HG02642 (cell line): ENCODE results near the gene CAMK4.
"Not testable (repeated sequence)": the region's sequence is repeated elsewhere in the genome, so short reads cannot be mapped to it uniquely, and the experiment has no call there.

ENCODE experiments used
- ATAC-seq: cut with Tn5 transposase; IDR thresholded peaks from one replicate; pipeline ENCODE4 v1.9.1; 2021; ENCODE audit warnings: mild to moderate bottlenecking; ENCODE audit not compliant: unreplicated experiment, poor library complexity

The CAMK4 gene

DNA sequence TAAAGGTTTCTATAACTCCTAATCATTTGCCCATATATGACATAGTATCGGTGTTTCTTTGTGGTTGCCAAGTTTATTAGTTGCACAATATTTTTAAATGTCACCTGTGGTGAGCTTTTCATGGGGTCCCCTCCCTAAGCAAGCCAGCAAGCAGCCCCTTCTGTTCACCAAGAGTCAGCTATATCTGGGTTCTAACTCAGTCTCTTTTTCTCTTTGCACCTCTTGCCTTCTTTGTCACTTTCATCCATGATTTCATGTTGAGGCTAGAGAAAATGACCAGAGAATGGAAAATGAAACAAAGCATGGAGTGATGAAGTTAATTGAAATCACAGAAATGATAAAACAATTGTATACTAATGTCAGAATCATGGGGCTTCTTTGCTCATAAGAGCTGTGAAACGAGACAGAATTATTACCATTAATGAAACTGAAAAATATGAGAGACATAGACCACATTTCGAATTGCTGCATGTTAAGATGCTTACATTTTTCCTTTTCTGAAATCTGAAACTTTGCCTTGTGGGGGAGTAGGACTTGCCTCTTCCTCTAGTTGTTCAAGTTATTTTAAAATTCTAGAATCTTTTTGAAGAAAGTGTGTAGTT, 75.7 kb downstream of the CAMK4 start:
- ATAC-seq = no peak

DNA sequence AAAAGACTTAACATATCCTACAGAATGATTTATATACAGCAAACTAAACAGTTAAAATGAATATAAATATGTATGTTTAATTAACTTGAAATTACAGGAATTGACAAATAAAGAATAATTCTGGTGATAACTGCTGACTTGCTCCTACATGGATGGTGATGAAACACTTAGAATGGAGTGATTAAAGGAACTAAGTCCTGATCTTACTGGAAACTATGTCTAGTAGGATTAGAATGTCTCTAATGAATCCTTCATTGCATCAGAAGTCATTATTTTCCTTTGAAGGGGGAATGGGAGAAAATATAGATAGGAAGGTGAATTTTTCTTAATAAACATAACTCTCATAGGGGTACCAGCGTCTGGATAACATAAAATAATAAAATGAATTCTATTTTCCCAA, 77.1 kb downstream of the CAMK4 start:
- no peak for ATAC-seq

DNA sequence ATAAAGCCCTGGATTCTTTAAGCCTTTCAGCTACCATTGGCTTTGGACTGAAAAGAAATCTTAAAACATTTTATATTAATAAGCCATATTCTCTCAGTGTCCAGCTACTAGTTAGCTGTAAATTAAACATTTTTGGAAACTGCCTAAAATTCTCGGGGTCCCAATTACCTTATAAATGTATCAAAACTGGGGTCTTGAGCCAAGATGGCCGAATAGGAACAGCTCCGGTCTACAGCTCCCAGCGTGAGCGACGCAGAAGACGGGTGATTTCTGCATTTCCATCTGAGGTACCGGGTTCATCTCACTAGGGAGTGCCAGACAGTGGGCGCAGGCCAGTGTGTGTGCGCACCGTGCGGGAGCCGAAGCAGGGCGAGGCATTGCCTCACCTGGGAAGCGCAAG, 77.9 kb downstream of the CAMK4 start:
- ATAC-seq = not testable (repeated sequence)

DNA sequence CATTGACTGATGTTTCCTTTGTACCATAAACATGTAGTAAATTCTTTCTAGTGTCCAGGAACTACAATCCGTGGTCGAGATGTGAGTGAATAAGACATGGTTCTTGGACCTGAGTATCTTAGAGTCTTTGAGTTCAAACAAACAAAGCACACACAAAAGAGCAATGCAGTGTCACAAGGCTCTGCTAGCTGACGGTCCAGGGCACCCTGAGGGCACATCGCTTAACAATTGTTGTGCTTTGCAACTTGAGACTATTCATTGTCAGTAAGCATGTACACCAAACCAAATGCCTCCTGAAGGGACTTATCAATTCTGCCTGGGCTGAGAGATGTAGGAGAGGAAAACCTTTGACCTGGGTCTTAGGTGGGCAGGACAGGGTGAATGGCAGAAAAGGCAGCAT, 84.8 kb downstream of the CAMK4 start:
- ATAC-seq = no peak

DNA sequence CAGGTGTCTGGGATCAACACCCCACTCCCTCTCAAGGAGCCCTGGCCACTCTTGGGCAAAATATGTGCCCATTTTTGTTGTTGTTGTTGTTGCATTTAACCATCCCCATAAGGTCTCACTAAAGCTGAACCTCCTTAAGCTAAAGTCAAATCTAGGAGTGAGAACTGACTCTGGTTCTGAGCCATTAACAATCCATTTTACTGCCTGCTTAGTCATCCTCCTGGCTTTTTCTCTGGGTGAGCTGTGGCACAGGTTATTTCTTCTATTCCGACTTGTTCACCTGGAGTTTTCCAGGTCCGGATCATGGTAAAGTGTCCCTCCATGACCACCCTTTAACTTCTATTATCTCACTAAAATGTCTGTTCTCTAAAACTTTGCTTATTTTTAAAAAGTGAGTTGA, 85.2 kb downstream of the CAMK4 start:
- no peak for ATAC-seq

DNA sequence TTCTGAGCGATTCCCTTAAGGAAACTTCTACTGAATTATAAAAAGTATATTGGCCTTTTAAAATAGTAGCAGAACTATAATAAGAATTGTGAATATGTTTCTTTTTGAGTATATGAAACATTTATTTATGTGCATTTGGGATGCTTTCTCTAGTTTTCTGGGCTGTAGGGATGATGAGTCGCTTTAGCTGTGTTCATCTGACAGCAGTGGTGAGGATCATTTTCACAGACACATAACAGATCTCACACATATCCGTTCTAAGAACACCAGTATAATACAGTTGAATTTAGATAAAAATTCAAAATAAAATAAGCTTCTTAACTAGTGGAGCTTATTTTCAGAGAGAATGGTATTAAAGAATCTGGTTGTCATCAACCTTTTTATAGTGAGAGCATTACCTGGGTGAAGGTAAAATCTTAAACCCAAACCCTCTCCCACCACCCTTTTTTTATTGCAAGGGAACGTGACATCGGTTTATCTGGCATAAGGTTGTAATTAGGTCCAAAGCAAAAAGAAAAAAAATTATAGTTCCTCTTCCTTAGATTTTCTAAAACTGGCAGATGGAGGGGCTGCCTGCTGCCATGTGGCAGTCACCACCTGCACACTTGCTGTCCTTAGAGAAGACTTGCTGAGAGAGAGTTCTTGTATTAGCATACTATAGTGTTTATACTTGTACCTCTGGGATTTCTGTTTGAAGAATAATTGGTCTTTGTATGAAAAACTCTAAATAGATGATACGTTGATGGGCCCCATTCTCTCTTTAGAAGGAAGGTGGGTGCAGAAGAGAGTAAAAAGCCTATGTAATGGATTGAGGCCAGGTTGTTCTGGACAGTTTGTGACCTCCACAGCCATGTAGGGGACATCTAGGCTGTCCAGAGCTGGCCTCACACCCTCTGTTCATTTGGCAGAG, 86.8 kb downstream of the CAMK4 start:
- no peak for ATAC-seq

DNA sequence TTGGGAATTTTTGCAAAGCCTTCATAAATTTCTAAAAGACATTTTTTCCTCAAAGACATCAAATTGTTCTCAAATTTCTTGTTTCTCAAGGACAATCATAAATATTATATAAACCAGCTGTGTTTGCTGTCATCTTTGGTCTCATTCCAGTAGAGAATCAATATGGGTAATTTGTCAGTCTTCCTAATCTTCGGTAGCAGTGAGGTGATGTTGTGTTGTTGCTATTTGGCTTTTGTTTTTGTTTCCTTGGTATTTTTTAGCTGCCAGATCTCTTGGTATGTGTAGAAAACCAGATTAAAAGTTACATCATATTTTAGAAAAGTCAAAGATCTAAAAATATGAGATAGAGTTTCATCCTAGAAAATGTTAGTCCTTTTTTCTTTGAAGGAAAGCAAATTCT, 87.5 kb downstream of the CAMK4 start:
- no peak for ATAC-seq

DNA sequence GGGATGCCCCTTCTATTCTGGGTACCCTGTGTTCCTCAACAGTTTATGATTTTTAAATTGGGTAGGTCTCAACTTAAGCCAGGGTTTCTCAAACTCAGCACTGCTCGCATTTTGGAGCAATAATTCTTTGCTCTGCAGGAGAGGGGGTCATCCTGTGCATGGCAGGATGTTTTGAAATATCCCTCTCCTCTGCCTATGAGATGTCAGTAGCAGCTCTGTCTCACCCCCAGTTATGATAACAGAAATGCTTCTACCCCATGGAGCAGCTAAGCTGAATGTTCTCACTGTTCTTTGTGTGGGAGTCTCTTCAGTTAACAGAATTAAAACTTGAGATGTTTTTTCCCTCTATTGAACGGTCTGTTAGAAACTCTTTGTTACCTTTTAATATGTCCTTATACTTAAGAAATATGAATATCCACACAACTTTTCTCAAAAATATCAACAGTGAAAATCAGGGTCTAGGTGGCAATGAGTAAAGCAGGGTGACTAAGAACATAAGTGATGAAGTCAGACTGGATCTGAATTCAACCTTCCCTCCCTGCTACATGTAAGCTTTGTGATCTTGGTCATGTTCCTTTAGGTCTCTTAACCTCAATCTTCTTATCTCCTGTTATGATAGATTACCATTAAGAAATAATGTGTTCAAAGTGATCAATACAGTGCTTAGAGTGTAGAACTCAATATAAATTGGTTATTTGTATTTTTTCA, 89.0 kb downstream of the CAMK4 start:
- no peak for ATAC-seq

DNA sequence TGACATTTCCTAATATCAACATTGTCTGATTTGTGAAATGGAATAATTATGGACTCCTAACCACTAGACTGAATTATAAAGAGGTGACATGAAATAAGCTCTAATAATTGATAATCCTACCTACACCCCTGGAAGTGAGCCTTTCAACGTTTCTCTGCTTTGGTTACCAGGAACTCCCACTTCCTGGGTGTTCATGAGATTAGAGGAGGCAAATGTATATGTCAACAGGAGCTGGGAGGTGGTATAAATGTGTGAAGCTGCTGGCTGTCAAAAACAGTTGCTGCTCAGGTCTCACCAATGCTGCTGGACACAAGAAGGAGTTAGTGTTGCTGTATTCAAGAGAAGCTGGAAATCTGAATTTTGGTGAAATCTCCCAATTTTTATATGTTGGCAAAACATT, 96.8 kb downstream of the CAMK4 start:
- ATAC-seq = no peak

DNA sequence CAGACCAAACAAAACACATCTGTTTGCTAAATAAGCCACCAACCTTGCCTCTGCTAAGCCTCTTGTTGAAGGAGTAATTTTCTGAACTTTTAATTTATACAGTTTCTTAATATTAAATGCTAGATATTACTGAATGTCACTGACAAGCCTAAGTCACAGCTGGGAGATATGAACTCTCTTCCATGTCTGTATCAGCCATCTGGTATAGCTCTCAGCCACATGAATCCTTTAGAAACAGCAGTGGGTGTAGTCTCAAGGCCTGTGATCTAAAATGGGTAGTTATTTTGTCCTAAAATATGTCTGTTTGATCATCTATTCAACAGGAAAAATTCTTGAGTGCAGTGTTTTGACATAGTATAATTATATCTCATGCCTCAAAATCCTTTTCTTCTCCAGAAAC, 97.2 kb downstream of the CAMK4 start:
- ATAC-seq = no peak

DNA sequence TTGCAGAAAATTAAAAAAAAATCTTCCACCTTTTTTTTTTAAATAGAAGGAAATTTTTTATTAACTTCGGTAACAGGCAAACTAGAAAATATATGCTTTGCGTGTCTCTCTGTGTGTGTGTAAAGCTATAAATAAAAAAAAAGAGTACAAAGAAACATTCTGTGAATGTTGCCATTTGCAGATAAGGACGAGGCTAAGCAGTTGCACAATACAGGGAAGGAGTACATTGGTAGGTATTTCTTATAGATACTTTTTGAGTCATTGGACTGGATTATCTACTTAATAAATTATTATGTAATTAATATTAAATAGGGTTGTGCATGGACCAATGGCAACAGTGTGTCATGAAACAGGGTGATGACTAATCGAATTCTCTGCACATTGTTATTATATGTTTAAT, 102.4 kb downstream of the CAMK4 start:
- ATAC-seq = no peak

DNA sequence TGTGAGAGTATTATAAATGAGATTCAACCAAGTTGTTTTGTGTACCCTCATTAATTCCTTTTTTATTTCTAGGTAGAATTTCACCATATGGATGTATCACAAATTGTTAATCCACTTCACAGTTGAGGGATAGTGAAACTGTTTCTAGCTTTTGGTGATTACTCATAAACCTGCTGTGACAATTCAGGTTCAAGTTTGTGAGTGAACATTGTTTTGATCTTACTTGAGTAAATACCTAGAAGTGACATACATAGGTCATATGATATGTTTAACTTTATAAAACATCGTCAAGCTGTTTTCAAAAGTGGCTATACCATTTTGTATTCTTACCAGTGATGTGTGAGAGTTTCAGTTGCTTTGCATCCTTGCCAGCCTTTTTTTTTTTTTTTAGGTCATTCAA, 112.9 kb downstream of the CAMK4 start:
- no peak for ATAC-seq

DNA sequence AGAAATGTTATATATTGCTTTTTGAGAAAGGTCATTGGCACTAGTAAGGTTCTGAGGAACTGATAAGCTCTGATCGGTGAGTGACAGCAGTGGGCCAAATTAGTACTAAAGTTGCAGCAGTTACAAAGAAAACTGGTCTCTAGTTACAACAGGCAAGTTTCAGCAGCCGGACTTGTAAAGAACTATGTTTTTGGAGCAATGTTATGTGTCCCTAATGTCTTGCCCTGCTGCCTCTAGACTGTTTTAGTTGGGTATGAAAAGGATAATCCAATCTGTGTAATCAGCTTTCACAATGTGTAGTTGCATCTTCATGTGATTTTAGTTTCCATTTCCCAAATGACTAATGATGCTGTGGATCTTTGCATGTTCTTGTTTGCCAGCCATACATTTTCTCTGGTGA, 113.5 kb downstream of the CAMK4 start:
- no peak for ATAC-seq

DNA sequence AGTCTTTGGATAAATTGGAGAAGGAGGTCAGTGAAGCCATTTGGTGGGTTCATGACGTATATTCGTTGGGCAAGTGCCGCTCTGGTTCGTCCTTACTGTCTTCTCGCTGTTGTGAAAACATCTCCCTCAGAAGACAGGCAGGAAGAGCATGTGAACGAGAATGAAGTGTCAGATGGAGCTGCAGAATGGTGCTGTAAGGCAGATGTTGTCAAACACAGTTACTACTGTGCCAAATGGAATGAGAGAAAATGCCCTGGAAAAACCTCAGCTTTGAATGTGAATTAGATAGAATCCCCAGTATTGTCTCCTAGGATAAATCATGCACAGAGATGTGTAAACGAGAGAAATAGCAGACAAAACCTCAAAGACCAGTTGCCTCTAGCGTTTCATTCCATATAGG, 121.5 kb downstream of the CAMK4 start:
- ATAC-seq = no peak

DNA sequence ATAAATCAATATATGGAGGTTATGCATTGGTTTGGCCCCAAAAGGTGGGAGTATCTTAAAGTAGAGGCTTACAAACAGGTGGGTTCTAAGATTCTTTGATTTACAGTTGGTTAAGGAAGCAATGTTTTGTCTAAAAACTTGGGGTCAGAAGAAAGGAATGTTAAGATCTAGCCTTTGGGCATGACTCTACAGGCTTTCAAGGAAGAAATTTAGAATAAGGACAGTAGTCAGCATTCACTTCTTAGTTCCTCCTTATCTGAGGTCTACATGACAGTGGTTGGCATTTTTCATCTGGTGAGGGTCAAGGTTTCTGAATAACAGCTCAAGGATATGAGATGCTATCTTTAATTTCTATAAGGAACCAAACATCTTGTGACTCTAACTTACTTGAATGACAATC, 122.8 kb downstream of the CAMK4 start:
- ATAC-seq = no peak

DNA sequence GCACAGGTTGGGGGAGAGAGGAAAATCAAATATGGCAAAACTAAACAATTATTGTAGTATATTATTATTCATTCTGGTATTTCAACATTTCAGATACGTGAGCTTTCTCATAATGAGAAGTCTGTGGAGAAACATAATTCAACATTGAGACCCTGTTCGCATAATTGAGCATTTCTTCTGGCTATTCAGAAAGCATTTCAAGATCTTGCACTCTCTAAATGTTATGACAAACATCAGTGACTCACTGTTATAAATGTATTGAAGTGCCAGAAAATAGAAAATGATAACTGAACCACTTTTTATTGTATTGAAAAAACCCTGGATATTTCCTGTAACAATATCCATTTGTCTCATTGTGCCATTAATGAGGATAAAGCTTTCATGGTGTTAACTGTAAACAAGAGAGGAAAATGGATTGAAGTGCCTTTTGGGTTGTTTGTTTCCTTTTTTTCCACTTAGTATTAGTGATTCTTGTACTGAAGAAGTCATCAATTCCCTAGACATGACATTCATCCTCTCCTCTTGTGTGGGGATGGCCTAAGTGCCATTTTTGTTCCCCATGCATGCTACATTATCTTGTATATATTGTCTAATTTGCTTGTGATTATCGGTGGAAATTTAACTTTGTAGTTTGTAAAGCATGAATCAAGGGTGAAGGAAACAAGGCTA, 124.6 kb downstream of the CAMK4 start:
- no peak for ATAC-seq

DNA sequence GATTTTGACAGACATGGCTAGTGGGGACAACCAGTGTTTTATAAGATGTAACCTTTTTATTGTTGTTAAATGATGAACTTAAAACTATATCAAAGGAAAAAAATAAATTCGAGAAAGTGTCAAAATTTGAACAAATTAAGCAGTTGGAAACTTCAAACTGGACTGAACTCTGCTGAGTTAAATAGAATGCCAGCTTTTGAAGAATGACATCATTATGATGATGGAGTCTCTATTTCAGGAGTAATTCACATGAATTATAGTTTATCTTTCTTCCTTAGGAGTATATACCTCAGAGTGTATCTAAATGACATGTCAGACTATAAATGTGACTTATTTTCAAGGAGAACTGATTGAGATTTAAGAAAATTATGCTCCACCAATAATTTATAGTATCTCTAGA, 125.2 kb downstream of the CAMK4 start:
- ATAC-seq = no peak

DNA sequence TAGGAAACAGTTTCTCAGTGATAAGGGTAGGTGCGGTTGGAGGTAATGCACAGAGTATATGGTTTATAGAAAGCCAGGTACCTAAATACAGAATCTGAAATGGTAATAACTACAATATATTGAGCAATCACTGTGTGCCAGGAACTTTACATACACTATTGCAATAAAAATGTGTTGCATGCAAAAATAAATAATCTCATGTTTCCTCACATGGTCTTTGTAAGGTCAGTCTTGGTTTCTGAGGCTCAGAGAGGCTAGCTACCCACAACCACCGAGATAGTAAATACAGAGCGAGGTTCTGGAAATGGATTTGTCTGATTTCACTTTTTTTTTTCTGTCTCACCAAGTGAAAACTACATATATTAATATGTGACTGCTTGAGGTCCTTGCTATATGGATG, 128.9 kb downstream of the CAMK4 start:
- no peak for ATAC-seq

DNA sequence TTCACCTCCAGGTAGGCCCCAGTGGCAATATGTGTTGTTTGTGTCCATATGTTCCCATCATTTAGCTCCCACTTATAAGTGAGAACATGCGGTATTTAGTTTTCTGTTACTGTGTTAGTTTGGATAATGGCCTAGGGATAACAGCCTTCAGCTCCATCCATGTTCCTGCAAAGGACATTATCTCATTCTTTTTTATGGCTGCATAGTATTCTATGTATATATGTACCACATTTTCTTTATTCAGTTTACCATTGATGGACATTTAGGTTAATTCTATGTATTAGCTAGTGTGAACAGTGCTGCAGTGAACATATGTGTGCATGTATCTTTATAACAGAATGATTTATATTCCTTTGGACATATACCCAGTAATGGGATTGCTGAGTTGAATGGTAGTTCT, 134.5 kb downstream of the CAMK4 start:
- not testable (repeated sequence) for ATAC-seq

DNA sequence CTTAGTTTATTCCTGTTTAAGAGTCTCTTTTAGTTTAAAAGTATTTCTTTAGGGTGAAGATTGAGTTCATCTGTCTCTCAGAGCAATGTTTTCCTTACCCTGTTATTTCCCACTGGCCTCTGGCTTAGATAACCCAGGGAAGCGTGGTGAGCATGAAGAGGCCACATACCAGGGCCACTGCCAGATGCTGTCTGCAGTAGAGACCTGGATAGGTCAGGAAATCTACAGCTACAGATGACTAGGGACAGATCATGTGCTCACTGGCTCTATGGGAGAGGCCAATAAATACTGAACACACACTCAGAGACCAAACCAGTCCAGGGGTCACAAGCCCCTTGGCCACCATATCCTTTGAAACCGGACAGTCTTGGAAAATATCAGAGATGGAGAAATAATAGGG, 136.0 kb downstream of the CAMK4 start:
- ATAC-seq = no peak

DNA sequence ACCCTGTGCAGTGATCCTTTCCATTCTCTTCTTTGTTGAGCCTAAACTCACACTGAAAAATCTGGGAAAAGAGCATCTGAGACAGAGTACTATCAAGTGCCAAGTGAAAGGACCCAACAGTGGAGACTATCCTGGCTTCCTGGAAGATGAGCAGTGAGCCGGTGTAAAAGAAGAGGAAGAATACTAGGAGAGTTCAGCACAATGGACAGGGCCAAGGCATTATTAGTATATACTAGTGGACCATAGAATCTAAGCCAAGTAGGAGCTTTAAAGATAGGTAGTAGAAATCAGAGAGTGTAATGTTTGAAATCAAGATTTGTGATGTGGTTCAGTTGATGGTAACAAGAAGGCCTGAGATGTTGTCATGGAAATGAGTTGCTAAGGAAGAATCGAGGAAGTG, 140.8 kb downstream of the CAMK4 start:
- no peak for ATAC-seq
